ENCODE measurements around the gene MDP1.

MDP1 gene

GRCh38 chr14:24215495-24216344, at the start of gene MDP1:
Gene MDP1, minus strand, starts transcription at chr14:24216066. Its CDS starts 111 bp downstream, at chr14:24215955.
- Mint-ChIP-seq H3K4me3 (peak within 1 kb of the TSS; percentile 95), H3K27ac (peak within 1 kb of the TSS; percentile 92), H3K36me3 (peaks cover 10% of the 10 kb centered on the region), H3K27me3 (no peaks in the 10 kb centered on the region), H3K4me1 (peaks cover 31% of the 10 kb centered on the region), H3K9me3 (no peaks in the 10 kb centered on the region)
- DNase-seq (ENCODE audit: low spot score in 2 of 2) (peak; percentile 79 to 81), ATAC-seq (ENCODE audit: low read depth) (peak; percentile 70)

DNA sequence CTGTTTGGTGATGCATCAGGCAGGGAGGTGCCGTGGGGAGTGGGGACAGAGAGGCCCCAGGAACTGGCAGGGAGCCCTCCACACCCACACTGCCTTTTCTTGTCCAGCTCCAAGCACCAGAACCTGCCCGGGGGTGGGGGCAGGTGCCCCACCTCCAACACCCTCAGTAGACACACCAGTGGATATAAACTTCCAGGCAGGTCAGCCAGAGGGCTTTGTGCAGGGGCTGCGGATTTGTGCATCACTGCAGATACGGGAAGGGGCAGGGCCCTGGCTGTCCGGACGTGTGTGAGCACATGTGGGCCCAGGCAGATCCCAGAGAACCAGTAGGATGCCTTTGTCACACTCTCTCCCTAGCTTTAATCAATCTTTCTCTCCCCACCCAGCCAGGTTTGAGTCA, 48.4 kb upstream of the MDP1 start:
- ATAC-seq (ENCODE audit: low read depth) (no peak), DNase-seq (ENCODE audit: low spot score in 2 of 2) (no peak)
- H3K27ac Mint-ChIP-seq = no peak overlapping the region
- H3K27me3 Mint-ChIP-seq = no peaks in the 10 kb centered on the region
- peaks cover 16% of the 10 kb centered on the region for H3K36me3 Mint-ChIP-seq
- H3K4me3 Mint-ChIP-seq = no peak overlapping the region
- peaks cover 6% of the 10 kb centered on the region for H3K4me1 Mint-ChIP-seq
- H3K9me3 Mint-ChIP-seq = no peaks in the 10 kb centered on the region

- Mint-ChIP-seq H3K4me1 (peaks cover 6% of the 10 kb centered on the region), H3K27me3 (no peaks in the 10 kb centered on the region), H3K9me3 (no peaks in the 10 kb centered on the region), H3K4me3 (no peak overlapping the region), H3K36me3 (peaks cover 16% of the 10 kb centered on the region), H3K27ac (no peak overlapping the region)
- DNase-seq (ENCODE audit: low spot score in 2 of 2) = no peak
- no peak for ATAC-seq (ENCODE audit: low read depth)
Measured at GRCh38 chr14:24263848-24264247, 48.0 kb upstream of the MDP1 start.

DNA sequence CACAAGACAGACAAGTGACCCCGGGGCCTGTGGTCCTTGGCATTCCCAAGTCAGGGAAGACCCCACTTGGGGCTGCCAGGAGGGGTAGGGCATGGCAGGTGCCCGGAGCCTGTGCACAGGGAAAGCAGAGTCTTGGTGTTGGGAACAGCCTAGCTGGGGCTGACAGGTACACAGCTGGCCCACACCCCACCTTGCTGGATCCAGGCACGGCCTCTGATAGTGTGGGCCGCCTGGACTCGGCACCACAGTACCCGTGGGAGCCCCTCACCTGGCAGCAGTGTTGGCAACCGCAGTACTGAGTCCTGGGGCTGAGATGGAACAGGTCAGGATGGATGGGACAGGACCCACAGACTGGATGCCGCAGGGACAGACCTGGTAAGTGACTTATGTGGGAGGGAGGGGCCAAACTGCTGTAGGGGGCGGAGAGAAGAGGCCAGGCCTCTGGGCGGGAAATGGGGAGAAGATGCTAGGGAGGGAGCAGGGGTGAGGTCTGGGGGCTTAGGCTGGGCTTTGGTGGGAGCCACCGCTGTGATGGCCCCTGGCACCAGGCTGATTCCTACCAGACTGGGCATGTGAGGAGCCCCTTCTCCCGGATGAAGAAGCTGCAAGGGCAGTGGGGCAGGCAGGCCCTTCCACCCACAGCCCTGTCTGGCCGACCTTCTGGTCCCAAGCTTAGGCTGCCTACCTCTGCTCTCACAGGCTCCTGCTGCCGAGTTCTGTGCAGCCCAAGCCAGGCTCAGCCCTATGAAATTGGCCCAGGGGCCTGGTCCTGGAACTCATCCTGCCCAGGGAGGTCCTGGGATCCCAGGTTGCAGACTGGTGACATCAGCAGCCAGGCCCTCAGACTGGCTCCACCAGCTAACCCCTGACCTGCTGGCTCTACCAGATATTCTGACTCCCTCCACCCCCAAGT, 47.2 kb upstream of the MDP1 start, which contains the start of gene TGM1:
Gene TGM1 (minus strand): TSS at position 357 of the 913 bp plus-strand sequence. CDS start 825 bp downstream, outside the sequence.
- Mint-ChIP-seq H3K9me3 (no peaks in the 10 kb centered on the region), H3K4me1 (peaks cover 6% of the 10 kb centered on the region), H3K4me3 (no peak within 1 kb of the TSS), H3K36me3 (peaks cover 13% of the 10 kb centered on the region), H3K27ac (no peak within 1 kb of the TSS), H3K27me3 (no peaks in the 10 kb centered on the region)
- ATAC-seq (ENCODE audit: low read depth) (no peak), DNase-seq (ENCODE audit: low spot score in 2 of 2) (no peak)

DNA sequence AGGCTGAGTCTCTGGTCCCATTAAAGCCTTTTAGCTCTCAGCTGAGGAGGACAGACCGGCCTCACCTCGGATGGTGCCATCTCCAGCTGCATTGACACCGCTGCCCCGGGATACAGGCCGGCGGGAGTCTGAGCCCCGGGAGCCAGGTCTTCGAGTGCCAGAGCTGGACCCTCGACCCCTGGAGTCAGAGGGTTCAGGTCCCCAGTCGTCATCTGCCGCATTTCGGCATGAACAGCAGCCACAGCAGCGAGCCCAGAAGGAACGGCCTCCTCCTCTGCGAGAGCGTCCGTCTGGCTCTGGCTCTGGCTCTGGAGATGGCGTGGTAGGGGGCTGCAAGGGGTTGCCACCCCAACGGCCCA, 46.1 kb upstream of the MDP1 start:
- DNase-seq (ENCODE audit: low spot score in 2 of 2) (no peak), ATAC-seq (ENCODE audit: low read depth) (no peak)
- Mint-ChIP-seq H3K4me1 (peaks cover under 1% of the 10 kb centered on the region), H3K27ac (no peak overlapping the region), H3K4me3 (no peak overlapping the region), H3K36me3 (peaks cover 11% of the 10 kb centered on the region), H3K9me3 (no peaks in the 10 kb centered on the region), H3K27me3 (no peaks in the 10 kb centered on the region)

DNA sequence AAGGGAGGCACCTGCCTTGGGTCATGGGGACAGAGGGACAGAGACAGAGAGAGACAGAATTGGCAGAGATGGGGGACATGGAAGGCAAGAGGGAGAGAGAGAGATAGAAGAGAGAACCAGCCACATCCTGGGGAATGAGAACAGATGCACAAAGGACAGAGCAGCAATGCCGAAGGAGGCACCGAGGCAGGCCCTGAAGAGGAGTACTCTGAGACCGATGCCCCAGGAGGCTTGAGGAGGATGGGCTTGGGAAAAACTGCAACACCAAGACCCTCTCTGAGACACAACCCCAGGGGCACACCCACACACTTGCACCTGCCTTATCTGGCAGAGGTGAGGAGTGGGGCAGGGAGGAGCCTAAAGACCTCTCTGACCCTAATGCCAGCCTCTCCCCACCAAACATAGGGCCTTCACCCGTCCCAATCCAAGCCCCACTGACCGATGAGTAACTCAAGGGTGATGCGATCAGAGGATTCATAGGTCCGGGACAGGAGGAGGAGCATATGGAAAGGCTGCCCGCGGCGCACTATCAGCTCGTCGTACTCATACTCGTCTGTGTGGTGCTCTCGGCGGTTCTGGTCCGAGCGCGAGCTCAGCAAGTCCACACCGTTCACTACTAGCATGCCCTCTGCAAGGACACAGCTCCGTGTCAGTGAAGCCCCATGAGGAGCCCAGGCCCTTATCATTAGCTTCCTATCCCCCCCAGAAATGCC, 45.5 kb upstream of the MDP1 start:
- H3K4me1 Mint-ChIP-seq = no peaks in the 10 kb centered on the region
- no peak overlapping the region for H3K27ac Mint-ChIP-seq
- peaks cover 6% of the 10 kb centered on the region for H3K36me3 Mint-ChIP-seq

GRCh38 chr14:24260780-24261157, 44.9 kb upstream of the MDP1 start:
- no peaks in the 10 kb centered on the region for H3K27me3 Mint-ChIP-seq
- H3K4me1 Mint-ChIP-seq = no peaks in the 10 kb centered on the region
- DNase-seq (ENCODE audit: low spot score in 2 of 2) (no peak), ATAC-seq (ENCODE audit: low read depth) (no peak)
- H3K4me3 Mint-ChIP-seq = no peak overlapping the region
- H3K9me3 Mint-ChIP-seq = no peaks in the 10 kb centered on the region
- H3K36me3 Mint-ChIP-seq = peaks cover 3% of the 10 kb centered on the region
- H3K27ac Mint-ChIP-seq = no peak overlapping the region

More for the DNA sequence above, 45.5 kb upstream of the MDP1 start:
- no peak overlapping the region for H3K4me3 Mint-ChIP-seq
- no peaks in the 10 kb centered on the region for H3K9me3 Mint-ChIP-seq
- no peak for ATAC-seq (ENCODE audit: low read depth)
- no peaks in the 10 kb centered on the region for H3K27me3 Mint-ChIP-seq
- no peak for DNase-seq (ENCODE audit: low spot score in 2 of 2)

- Mint-ChIP-seq H3K27me3 (no peaks in the 10 kb centered on the region), H3K4me1 (no peaks in the 10 kb centered on the region), H3K4me3 (no peak overlapping the region), H3K9me3 (no peaks in the 10 kb centered on the region), H3K36me3 (peaks cover 3% of the 10 kb centered on the region), H3K27ac (no peak overlapping the region)
- no peak for DNase-seq (ENCODE audit: low spot score in 2 of 2)
- no peak for ATAC-seq (ENCODE audit: low read depth)
Measured at GRCh38 chr14:24260026-24260779, 44.3 kb upstream of the MDP1 start.

GRCh38 chr14:24259282-24260025, 43.6 kb upstream of the MDP1 start:
- Mint-ChIP-seq H3K9me3 (no peaks in the 10 kb centered on the region), H3K36me3 (peaks cover 6% of the 10 kb centered on the region), H3K27me3 (no peaks in the 10 kb centered on the region), H3K27ac (no peak overlapping the region), H3K4me3 (no peak overlapping the region), H3K4me1 (no peaks in the 10 kb centered on the region)
- ATAC-seq (ENCODE audit: low read depth) = no peak
- no peak for DNase-seq (ENCODE audit: low spot score in 2 of 2)

DNA sequence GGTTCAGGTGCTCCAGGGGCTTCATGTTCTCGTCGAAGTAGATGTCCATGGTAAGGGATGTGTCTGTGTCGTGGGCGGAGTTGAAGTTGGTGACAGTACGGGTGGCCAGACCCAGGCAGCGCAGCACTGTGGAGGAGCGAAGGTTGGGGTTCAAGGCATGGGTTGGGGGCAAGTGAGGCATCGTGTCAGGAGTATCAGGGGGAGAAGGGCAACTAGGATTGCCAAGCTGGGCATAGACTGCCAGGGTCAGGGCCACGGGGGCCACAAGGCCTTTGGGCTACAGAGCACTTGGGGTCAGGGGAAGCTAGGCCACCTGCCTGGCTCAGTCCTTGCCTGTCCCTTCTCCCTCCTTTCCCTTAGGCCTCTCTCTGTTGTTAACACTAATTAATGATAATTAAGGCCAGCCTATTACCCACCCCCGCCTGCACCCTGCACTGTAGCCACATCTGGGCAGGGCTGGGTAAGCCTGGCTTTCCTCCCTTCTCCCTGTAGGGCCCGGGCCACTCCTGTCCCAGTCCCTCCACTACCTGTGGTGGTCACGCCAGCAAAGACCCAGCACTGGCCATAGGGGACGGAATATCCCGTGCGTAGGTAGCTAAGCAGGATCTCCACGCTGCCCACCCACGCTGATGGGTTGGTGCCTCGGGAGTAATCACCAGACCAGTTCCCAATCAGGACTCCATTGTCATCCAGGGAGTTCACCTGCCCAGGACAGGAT, 42.8 kb upstream of the MDP1 start:
- Mint-ChIP-seq H3K9me3 (no peaks in the 10 kb centered on the region), H3K4me1 (no peaks in the 10 kb centered on the region), H3K36me3 (peaks cover 13% of the 10 kb centered on the region), H3K27me3 (no peaks in the 10 kb centered on the region), H3K4me3 (no peak overlapping the region), H3K27ac (no peak overlapping the region)
- no peak for ATAC-seq (ENCODE audit: low read depth)
- DNase-seq (ENCODE audit: low spot score in 2 of 2) = no peak

- Mint-ChIP-seq H3K9me3 (no peaks in the 10 kb centered on the region), H3K36me3 (peaks cover 13% of the 10 kb centered on the region), H3K4me3 (no peak overlapping the region), H3K4me1 (no peaks in the 10 kb centered on the region), H3K27me3 (no peaks in the 10 kb centered on the region), H3K27ac (no peak overlapping the region)
- DNase-seq (ENCODE audit: low spot score in 2 of 2) (no peak), ATAC-seq (ENCODE audit: low read depth) (no peak)
Measured at GRCh38 chr14:24258119-24258518, 42.3 kb upstream of the MDP1 start.

- no peaks in the 10 kb centered on the region for H3K4me1 Mint-ChIP-seq
- H3K9me3 Mint-ChIP-seq = no peaks in the 10 kb centered on the region
- H3K27ac Mint-ChIP-seq = no peak overlapping the region
- H3K27me3 Mint-ChIP-seq = no peaks in the 10 kb centered on the region
- H3K36me3 Mint-ChIP-seq = peaks cover 13% of the 10 kb centered on the region
- DNase-seq (ENCODE audit: low spot score in 2 of 2) (no peak), ATAC-seq (ENCODE audit: low read depth) (no peak)
- no peak overlapping the region for H3K4me3 Mint-ChIP-seq
Measured at GRCh38 chr14:24256960-24257359, 41.1 kb upstream of the MDP1 start.
